Activated T-helper 1 cell treated with anti-CD3 and anti-CD28 coated beads, Interleukin-12 subunit alpha, Interleukin-12 subunit beta, Interleukin-2, Interleukin-4 antibody, amounts not matched to agents 30 ng/mL and 10 ng/mL and 1 ng/mL, durations not matched to agents 14 hours and 24 hours and 36 hours (primary cell): ENCODE measurements around the gene FKBP9. TPM values are rescaled to one million over a fixed set of nuclear protein-coding genes. Genes with fewer than 3 reads are reported as not detected.
"Not testable (repeated sequence)": the region's sequence is repeated elsewhere in the genome, so short reads cannot be mapped to it uniquely, and the experiment has no call there.

Experiments
- DNase-seq: peaks from one replicate; pipeline ENCODE4 v3.0.0; 2021; ENCODE audit warnings: low spot score
- H3K27ac Mint-ChIP-seq: one replicate; pipeline ENCODE4 v1.8.0; 2021; ENCODE audit warnings: mild to moderate bottlenecking, mixed read lengths
- H3K27me3 Mint-ChIP-seq: one replicate; pipeline ENCODE4 v1.8.0; 2022; ENCODE audit warnings: mild to moderate bottlenecking, moderate library complexity, mixed read lengths; ENCODE audit not compliant: insufficient read depth
- H3K36me3 Mint-ChIP-seq: one replicate; pipeline ENCODE4 v1.8.0; 2021; ENCODE audit warnings: low read depth, mixed read lengths
- H3K4me1 Mint-ChIP-seq: one replicate; pipeline ENCODE4 v1.8.0; 2021; ENCODE audit warnings: low read depth, mixed read lengths
- H3K4me3 Mint-ChIP-seq: one replicate; pipeline ENCODE4 v1.8.0; 2021; ENCODE audit warnings: mild to moderate bottlenecking, moderate library complexity, mixed read lengths
- H3K9me3 Mint-ChIP-seq: one replicate; pipeline ENCODE4 v1.8.0; 2021; ENCODE audit warnings: mixed read lengths
- intact Hi-C: fragments of 100-400 bp; cut with micrococcal nuclease; formaldehyde crosslinking; loops from one replicate; pipeline ENCODE4 v1.15.1; 2024
- total RNA-seq: library from RNA; stranded (reverse); gene quantifications from 2 replicates; pipeline ENCODE4 v1.2.3, GENCODE V29; 2022

FKBP9 gene
- total RNA-seq, 1 donor from 2014 or later: 0.52 TPM

DNA sequence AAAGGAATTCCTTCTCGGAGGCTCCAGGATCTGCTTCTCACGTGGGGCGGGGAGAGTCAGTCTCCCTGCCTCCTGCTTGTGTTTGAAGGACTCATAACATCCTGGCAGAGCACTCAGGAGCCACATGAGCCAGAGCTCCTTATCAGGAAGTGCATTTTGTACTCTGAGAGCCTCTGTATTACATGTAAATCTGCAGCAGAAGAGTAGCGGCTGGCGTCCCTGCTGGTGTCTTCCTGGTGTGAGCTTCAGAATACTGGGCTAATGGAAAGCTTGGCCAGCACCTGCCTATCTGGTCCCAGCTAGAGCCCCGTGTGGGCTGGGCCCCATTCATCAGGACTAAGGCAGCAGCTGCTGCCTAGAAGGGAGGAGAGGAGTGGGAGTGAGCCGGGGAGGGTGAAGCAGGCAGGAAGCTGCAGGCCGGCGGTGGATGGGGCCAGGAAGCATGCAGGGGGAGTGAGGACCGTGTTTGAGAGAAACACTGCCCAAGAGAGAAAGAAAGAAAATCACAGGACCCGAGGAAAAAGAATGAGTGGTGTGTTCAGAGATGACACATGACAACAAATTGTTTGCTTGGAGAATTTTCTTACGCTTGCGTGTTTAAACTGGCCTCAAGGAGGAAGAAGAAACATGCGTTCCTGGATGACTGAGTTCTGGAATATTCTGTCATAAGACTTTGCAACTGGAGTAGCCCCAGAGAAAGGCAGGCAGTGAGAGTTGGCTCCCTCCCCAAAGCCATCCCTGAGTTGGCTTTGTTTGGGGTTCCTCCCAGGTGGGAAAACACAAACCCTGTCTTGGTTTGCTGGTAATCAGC is 41.3 kb downstream of the FKBP9 start:
- H3K9me3 Mint-ChIP-seq, H3K4me1 Mint-ChIP-seq, H3K27ac Mint-ChIP-seq, H3K36me3 Mint-ChIP-seq, DNase-seq, intact Hi-C loops, H3K4me3 Mint-ChIP-seq, H3K27me3 Mint-ChIP-seq: not testable (repeated sequence)

DNA sequence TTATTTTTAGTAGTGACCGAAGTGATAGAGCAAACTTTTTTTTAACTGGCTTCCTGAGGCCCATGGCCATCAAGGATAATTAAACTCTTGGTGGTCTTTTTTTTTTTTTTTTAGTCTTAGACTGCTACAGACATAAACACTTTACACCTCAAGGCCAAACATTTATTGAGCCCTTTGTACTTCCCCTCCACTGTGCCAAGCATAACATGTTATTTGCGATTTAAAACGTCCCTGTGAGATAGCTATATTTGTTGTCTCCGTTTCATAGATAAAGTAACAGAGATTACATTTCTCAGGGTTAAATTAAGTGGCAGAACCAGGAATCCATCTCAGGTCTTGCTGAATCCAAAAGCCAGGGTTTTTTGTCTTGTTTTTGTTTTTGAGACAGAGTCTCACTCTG is 42.1 kb downstream of the FKBP9 start:
- H3K4me3 Mint-ChIP-seq, H3K27ac Mint-ChIP-seq, intact Hi-C loops, DNase-seq, H3K36me3 Mint-ChIP-seq, H3K4me1 Mint-ChIP-seq, H3K27me3 Mint-ChIP-seq, H3K9me3 Mint-ChIP-seq: not testable (repeated sequence)

DNA sequence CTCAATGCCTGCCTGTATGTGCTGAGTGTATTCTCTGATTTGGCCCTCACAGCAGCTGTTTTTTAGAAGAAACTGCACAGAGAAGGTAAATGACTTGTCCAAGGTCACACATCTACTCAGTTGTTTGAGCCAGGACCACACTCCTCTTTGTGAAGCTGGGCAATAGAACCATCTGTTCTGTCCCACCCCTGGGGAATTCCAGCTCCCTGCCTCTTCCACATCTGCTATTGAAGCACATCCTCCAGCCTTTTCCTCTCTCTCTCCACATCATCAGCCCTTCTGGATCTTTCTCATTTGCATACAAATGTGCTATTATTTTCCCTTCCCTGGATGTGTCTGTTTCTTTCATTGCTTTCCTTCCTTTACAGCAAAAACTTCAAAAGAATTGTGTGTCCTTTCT is 45.9 kb downstream of the FKBP9 start:
- DNase-seq, H3K27me3 Mint-ChIP-seq, intact Hi-C loops, H3K9me3 Mint-ChIP-seq, H3K27ac Mint-ChIP-seq, H3K4me1 Mint-ChIP-seq, H3K36me3 Mint-ChIP-seq, H3K4me3 Mint-ChIP-seq: not testable (repeated sequence)

DNA sequence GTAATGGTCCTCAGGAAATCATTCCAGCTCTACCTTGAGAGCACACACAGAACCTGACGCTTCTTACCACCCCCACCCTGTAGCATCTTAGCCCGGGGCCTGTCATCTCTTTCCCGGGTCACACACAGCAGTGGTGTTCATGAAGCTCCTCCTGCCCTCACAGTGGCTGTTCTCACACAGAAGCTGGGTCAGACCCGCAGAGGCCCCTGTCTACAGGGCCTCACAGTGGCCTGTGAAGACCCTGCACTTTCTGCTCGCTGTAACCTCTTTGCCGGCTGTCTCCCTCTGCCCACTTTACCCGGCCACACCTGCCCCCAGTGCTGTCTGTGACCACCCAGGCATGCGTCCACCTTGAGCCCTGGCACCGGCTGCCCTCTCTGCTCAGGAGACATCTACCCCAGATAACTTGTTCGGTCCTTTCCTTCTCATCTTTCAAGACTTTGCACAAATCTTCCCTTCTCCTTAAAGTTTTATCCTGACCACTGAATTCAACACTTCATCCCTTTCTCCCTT is 46.9 kb downstream of the FKBP9 start:
- H3K4me3 Mint-ChIP-seq, DNase-seq, H3K4me1 Mint-ChIP-seq, H3K9me3 Mint-ChIP-seq, H3K27ac Mint-ChIP-seq, H3K36me3 Mint-ChIP-seq, H3K27me3 Mint-ChIP-seq, intact Hi-C loops: not testable (repeated sequence)

DNA sequence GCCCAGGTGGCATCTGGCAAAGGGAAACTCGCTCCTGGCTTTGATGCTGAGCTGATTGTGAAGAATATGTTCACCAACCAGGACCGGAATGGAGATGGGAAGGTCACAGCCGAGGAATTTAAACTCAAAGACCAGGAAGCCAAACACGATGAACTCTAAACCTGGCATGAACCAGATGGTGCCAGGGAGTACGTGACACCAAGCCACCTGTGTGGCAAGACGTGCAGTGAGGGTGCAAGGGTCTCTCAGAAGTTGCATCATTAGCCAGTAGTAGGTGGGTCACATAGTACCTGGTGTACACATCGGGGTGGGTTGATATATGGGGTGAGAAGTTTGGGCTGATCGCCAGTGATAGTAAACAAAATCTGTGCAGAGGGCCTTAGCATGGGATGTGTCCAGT is 48.0 kb downstream of the FKBP9 start:
- H3K27ac Mint-ChIP-seq, DNase-seq, H3K27me3 Mint-ChIP-seq, H3K4me1 Mint-ChIP-seq, H3K36me3 Mint-ChIP-seq, H3K9me3 Mint-ChIP-seq, H3K4me3 Mint-ChIP-seq, intact Hi-C loops: not testable (repeated sequence)

DNA sequence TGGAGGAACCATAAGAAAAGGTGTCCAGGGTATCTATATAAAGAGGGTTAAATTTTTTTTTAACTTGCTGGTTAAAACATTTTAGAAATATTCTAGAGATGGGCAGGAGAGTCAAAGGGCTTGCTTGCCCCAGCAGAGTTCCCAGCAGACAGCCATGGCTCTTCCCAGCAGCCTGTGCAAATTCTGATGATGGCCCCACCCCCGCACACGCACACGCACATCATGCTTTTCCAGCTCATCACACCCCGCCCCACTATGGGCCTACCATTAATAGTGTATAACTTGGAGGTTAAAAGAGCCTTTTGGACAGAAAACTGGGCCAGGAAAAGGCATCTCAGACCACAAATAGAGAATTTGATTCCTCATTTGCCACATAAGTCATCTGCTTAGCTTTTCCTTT is 48.5 kb downstream of the FKBP9 start:
- H3K36me3 Mint-ChIP-seq, H3K27ac Mint-ChIP-seq, H3K4me3 Mint-ChIP-seq, DNase-seq, intact Hi-C loops, H3K9me3 Mint-ChIP-seq, H3K4me1 Mint-ChIP-seq, H3K27me3 Mint-ChIP-seq: not testable (repeated sequence)

DNA sequence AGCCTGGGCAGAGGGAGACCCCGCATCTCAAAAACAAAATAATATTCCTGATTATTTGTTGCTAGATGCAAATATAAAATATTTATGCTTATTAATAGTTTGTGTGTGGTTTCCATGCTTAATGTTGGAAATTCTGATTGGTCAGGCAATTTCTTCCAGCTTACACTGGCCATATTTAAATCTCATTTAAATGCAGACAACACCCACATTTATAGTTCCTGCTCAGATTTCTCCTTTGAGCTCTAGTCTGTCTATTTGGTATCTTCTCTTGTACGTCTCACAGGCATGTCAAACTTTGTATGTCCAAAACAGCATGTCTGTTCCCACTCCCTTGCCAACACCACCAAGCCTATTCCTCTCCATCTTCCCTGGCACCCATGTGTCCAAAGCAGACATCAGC is 52.5 kb downstream of the FKBP9 start:
- Mint-ChIP-seq H3K36me3 (peaks cover 19% of the 10 kb centered on the region), H3K4me1 (no peaks in the 10 kb centered on the region), H3K27me3 (no peaks in the 10 kb centered on the region), H3K9me3 (no peaks in the 10 kb centered on the region), H3K27ac (no peak overlapping the region), H3K4me3 (no peak overlapping the region)
- no peak for DNase-seq
- intact Hi-C loops: no loop called here

DNA sequence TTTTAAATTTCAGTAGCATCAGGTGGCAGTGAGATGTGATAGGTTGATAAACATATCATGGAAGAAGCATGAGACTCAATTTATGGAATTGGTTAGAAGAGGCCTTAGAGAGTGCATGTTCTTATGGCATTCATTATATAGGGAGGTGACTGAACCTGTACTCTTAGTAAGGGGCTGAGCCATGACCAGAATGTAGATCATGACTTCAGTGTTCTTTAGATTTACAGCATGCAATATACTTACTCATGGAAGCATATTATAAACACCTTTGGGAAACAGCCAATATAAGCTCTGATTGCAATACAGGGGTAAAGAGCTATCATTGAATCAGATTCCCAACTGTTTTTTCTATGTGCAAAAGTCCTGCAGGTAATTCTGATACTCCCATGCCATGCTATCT is 55.1 kb downstream of the FKBP9 start:
- Mint-ChIP-seq H3K4me3 (no peak overlapping the region), H3K36me3 (peaks cover 28% of the 10 kb centered on the region), H3K27ac (no peak overlapping the region), H3K4me1 (no peaks in the 10 kb centered on the region), H3K9me3 (no peaks in the 10 kb centered on the region), H3K27me3 (no peaks in the 10 kb centered on the region)
- no peak for DNase-seq
- intact Hi-C loops: no loop called here

DNA sequence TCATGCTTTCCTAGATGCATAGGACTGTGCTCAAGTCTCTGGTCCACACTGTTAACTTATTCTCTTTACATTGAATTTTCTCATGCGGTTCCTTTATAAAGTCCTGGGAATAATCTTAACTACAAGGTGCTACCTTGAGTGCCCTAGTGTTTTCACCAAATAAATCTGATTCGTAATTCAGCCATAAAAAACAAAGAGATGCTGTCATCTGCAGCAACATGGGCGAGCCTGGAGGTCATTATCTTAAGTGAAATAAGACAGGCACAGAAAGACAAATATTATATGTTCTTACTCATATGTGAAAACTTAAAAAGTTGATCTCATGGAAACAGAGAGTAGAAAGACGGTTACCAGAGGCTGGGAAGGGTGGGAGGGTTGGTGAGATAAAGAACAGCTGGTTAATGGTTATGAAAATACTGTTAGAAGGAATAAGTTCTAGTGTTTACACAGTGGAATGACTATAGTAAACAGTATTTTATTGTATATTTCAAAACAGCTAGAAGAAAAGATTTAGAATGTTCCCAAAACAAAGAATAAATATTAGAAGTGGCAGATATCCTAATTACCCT is 67.0 kb downstream of the FKBP9 start:
- Mint-ChIP-seq H3K36me3 (peaks cover 18% of the 10 kb centered on the region), H3K4me1 (no peaks in the 10 kb centered on the region), H3K4me3 (no peak overlapping the region), H3K27me3 (no peaks in the 10 kb centered on the region), H3K27ac (no peak overlapping the region), H3K9me3 (no peaks in the 10 kb centered on the region)
- DNase-seq: no peak
- intact Hi-C loops: no loop called here

DNA sequence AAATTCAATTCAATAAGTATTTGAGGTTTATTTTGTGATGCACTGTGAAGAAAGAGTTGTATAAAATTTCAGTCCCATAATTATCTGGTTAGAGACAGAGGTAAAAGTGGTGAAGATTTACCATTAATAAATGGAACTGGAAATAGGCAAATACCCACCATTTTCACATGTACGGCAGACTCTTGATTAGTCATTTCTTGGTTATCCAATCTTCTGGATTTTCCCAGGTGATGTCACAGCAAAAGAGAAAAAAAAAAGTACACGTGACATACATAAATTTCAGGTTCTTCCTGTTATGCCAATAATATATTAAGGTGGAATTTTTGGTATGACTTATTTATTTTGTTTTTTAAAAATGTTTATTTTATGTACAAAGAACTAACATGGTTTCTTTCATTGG is 78.5 kb downstream of the FKBP9 start:
- Mint-ChIP-seq H3K36me3 (peaks cover 16% of the 10 kb centered on the region), H3K9me3 (no peaks in the 10 kb centered on the region), H3K27me3 (no peaks in the 10 kb centered on the region), H3K27ac (no peak overlapping the region), H3K4me1 (peaks cover 53% of the 10 kb centered on the region), H3K4me3 (no peak overlapping the region)
- intact Hi-C loops: no loop called here
- no peak for DNase-seq

DNA sequence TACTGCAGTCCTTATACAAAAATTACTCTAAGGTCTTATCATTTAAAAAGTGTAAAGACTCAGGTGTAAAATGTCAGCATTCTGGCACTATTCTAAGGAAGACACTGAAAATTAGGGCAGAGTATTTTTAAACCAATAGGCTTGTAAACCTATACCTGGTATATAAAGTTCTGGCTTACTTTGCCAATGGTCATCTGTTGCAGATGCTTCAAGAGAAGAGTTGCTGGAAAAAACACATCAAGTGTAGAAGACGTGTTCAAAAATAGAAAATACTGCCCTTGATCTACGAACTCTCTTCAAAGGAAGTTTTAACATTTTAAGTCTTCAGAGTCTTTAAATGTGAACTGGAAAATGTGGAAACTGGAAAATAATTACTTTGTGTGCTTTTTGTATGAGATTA is 81.4 kb downstream of the FKBP9 start:
- Mint-ChIP-seq H3K36me3 (peaks cover 9% of the 10 kb centered on the region), H3K27ac (peak overlapping the region; percentile 72), H3K9me3 (no peaks in the 10 kb centered on the region), H3K4me3 (peak overlapping the region; percentile 85), H3K4me1 (peaks cover 59% of the 10 kb centered on the region), H3K27me3 (no peaks in the 10 kb centered on the region)
- no peak for DNase-seq
- intact Hi-C loops: loop anchor here (1.0 kb wide), 5 partner anchors 12 to 146 kb away; partner anchors contain the start of gene BBS9

DNA sequence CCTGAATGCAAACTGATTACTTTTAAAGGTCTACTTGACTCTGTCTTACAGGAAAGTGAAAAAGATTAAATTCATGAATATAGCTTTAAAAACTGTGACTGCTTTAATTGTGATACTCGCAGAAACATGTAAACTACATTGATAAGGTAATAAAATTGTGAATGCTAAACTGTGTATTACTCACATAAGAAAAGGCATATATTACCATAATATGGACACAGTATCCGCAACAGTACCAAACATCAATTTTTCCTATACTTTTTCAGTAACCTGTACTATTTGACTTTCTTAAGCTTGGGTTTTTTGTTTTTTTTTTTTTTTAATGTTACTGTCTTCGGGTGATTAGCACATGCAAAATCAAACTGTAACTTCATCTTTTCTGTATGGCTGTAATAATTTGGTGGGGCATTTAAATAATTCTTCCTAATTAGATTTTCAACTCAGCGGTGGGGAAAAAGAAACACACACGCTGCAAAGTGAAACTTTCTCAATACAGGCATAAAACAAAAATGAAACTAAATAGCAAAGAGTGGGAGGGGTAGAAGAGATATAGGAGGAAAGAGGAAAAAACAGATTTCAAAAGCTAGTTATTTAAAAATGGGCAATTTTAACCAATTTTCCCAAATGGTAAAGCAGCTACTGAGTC is 82.1 kb downstream of the FKBP9 start:
- H3K4me1 Mint-ChIP-seq: peaks cover 61% of the 10 kb centered on the region
- H3K36me3 Mint-ChIP-seq: peaks cover 8% of the 10 kb centered on the region
- H3K9me3 Mint-ChIP-seq: no peaks in the 10 kb centered on the region
- H3K27ac Mint-ChIP-seq: peak overlapping the region; percentile 74
- intact Hi-C loops: loop anchor here (1.0 kb wide), 5 partner anchors 11 to 147 kb away; partner anchors contain the start of gene BBS9
- no peaks in the 10 kb centered on the region for H3K27me3 Mint-ChIP-seq
- DNase-seq: no peak
- peak overlapping the region; percentile 85 for H3K4me3 Mint-ChIP-seq

DNA sequence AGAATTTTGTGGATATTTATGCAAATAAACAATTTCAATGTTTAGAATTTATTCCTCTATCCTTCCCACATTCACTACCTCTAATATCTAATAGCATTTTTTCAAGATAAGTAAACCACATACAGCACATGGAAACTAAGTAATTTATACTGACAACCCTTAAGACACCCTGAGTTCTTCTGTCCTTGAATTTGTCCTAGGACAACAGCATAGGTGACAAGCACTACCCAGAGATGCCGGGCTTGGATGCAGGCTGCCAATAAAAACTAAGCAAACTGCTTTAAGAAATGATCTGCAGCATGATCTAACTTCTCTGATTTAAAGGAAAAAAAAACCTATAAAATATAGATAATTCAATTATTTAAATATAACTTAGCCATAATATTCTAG is 82.7 kb downstream of the FKBP9 start:
- Mint-ChIP-seq H3K27me3 (no peaks in the 10 kb centered on the region), H3K27ac (peak overlapping the region; percentile 74), H3K9me3 (no peaks in the 10 kb centered on the region), H3K4me1 (peaks cover 61% of the 10 kb centered on the region), H3K36me3 (peaks cover 6% of the 10 kb centered on the region), H3K4me3 (peak overlapping the region; percentile 85)
- DNase-seq: no peak
- intact Hi-C loops: loop anchor here (1.0 to 5.0 kb wide), 6 partner anchors 10 to 348 kb away; partner anchors contain the start of gene BBS9
